ENCODE measurements around the gene FANCF. TPM values are rescaled to one million over a fixed set of nuclear protein-coding genes. Genes with fewer than 3 reads are reported as not detected.
"Not testable (repeated sequence)": the region's sequence is repeated elsewhere in the genome, so short reads cannot be mapped to it uniquely, and the experiment has no call there.

The FANCF gene
- polyA plus RNA-seq, 1 of the 3 experiments (the other 2 are of a cell fraction), result 4.3 TPM

DNA sequence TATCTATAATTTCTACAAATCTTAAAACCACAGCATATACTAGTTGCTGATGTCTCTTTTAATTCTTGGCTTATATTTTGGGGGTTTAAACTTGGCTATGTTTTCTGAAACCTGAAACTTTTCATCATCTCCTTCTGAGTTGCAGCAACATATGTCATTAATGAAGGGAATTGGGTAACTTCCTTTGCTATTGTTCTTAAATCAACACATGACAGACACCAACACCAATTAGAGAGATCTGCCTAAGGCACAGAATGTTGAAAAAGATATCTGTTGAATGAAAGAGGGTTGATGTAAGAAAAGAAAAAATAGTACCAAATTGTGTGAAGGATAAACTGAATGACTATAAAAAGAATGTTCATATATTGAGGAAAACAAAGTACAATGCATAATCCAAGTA lies 30.5 kb upstream of the FANCF start:
- H3K4me1 ChIP-seq (ENCODE audit: control insufficient read depth in 1 of 2, insufficient read depth in 2 of 2, low read depth in 1 of 2, low read length in 1 of 2), result no peaks in the 10 kb centered on the region; a peak in 1 of 4 replicates
- TF ChIP-seq SIN3A (IDR thresholded peaks at IDR 0.05; ENCODE audit: borderline replicate concordance, low read depth, low read length), result no peak
- TF ChIP-seq FOXM1 (IDR thresholded peaks at IDR 0.05; ENCODE audit: low read depth), result no peak
- TF ChIP-seq ZBTB33 (IDR thresholded peaks at IDR 0.05; ENCODE audit: borderline replicate concordance, low read depth), result no peak
- no peak for TF ChIP-seq NFIC (IDR thresholded peaks at IDR 0.05; ENCODE audit: borderline replicate concordance)
- no peak for TF ChIP-seq RCOR1 (IDR thresholded peaks at IDR 0.05; ENCODE audit: low read length)
- TF ChIP-seq POLR2AphosphoS5 (IDR thresholded peaks at IDR 0.05; ENCODE audit: low read depth, low read length), result no peak
- TF ChIP-seq ELF1 (IDR thresholded peaks at IDR 0.05), result no peak
- no peak for TF ChIP-seq NRF1 (IDR thresholded peaks at IDR 0.05; ENCODE audit: low read depth, low read length)
- TF ChIP-seq MEF2A (IDR thresholded peaks at IDR 0.05; ENCODE audit: borderline replicate concordance, low read depth), result no peak
- no peak for TF ChIP-seq GATA2 (CRISPR knock-in tag; IDR thresholded peaks at IDR 0.05)
- TF ChIP-seq TAF1 (IDR thresholded peaks at IDR 0.05; ENCODE audit: borderline replicate concordance, low read depth, low read length), result no peak
- TF ChIP-seq MXI1 (IDR thresholded peaks at IDR 0.05; ENCODE audit: low read depth, low read length), result no peak
- no peak for TF ChIP-seq EP300 (IDR thresholded peaks at IDR 0.05; ENCODE audit: borderline replicate concordance in 1 of 2, low read depth in 1 of 2, low read length in 1 of 2)
- H3K9ac ChIP-seq, result no peak overlapping the region
- H3K79me2 ChIP-seq (ENCODE audit: insufficient read depth), result no peaks in the 10 kb centered on the region
- no peaks in the 10 kb centered on the region for H3K36me3 ChIP-seq (replicated peaks in 1 of 2; ENCODE audit: control insufficient read depth in 1 of 2, insufficient read depth in 2 of 2, low read length in 1 of 2)
- H2AFZ ChIP-seq (ENCODE audit: low read depth), result no peak overlapping the region
- no peaks in the 10 kb centered on the region for H4K20me1 ChIP-seq (ENCODE audit: insufficient read depth)
- H3K4me2 ChIP-seq, result no peak overlapping the region
- no peaks in the 10 kb centered on the region for H3F3A ChIP-seq (replicated peaks; ENCODE audit: insufficient read depth)
- H3K4me3 ChIP-seq (ENCODE audit: low read depth in 2 of 2, low read length in 1 of 2), result no peak overlapping the region
- no peak overlapping the region for H3K27ac ChIP-seq (ENCODE audit: low read depth in 2 of 2, low read length in 1 of 2)
- no peaks in the 10 kb centered on the region for H3K27me3 ChIP-seq (ENCODE audit: insufficient read depth)
- H3K9me3 ChIP-seq, result no peaks in the 10 kb centered on the region
- ChIA-PET POLR2A (no interaction called here), CTCF (interaction anchor here (1.2 kb wide), 2 partner anchors 115 to 131 kb away, joined by 3 to 6 read pairs; no protein-coding TSS in a partner anchor)
- DNase-seq, result no peak
- H3K9me2 ChIP-seq, result no peaks in the 10 kb centered on the region

DNA sequence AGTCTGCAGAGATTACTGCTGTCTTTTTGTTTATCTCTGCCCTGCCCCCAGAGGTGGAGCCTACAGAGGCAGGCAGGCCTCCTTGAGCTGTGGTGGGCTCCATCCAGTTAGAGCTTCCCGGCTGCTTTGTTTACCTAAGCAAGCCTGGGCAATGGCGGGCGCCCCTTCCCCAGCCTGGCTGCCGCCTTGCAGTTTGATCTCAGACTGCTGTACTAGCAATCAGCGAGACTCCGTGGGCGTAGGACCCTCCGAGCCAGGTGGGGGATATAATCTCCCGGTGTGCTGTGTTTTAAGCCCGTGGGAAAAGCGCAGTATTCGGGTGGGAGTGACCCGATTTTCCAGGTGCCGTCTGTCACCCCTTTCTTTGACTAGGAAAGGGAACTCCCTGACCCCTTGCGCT lies 26.7 kb upstream of the FANCF start:
- CTCF ChIA-PET; H3K9me3 ChIP-seq; H3K27me3 ChIP-seq (ENCODE audit: insufficient read depth); DNase-seq; H2AFZ ChIP-seq (ENCODE audit: low read depth); POLR2A ChIA-PET; H3K9me2 ChIP-seq; H3K79me2 ChIP-seq (ENCODE audit: insufficient read depth); H3K27ac ChIP-seq (ENCODE audit: low read depth in 2 of 2, low read length in 1 of 2); H3K4me3 ChIP-seq (ENCODE audit: low read depth in 2 of 2, low read length in 1 of 2); H3K36me3 ChIP-seq (replicated peaks in 1 of 2; ENCODE audit: control insufficient read depth in 1 of 2, insufficient read depth in 2 of 2, low read length in 1 of 2); H3F3A ChIP-seq (replicated peaks; ENCODE audit: insufficient read depth); H3K9ac ChIP-seq; H3K4me2 ChIP-seq; H4K20me1 ChIP-seq (ENCODE audit: insufficient read depth); H3K4me1 ChIP-seq (ENCODE audit: control insufficient read depth in 1 of 2, insufficient read depth in 2 of 2, low read depth in 1 of 2, low read length in 1 of 2): not testable (repeated sequence)
- WGBS (ENCODE audit: low lambda C conversion rate), result 61% methylated on average over 14 of the region's 15 CpGs
